Neural progenitor cell (in vitro differentiated cells): ENCODE results near the gene CCSER2.

Source experiments
- EZH2 ChIP-seq: fragments of 200-600 bp; sonication (generic); IDR thresholded peaks from 2 replicates; pipeline ENCODE4 v1.6.1; 2017; ENCODE audit warnings: antibody characterized with exemption, mild to moderate bottlenecking, moderate library complexity
- TF ChIP-seq, protein P1 (sequence below): fragments of 200-600 bp; sonication (generic); IDR thresholded peaks from 2 replicates; pipeline ENCODE4 v1.5.1; 2017; ENCODE audit warnings: antibody characterized with exemption, mild to moderate bottlenecking

DNA sequence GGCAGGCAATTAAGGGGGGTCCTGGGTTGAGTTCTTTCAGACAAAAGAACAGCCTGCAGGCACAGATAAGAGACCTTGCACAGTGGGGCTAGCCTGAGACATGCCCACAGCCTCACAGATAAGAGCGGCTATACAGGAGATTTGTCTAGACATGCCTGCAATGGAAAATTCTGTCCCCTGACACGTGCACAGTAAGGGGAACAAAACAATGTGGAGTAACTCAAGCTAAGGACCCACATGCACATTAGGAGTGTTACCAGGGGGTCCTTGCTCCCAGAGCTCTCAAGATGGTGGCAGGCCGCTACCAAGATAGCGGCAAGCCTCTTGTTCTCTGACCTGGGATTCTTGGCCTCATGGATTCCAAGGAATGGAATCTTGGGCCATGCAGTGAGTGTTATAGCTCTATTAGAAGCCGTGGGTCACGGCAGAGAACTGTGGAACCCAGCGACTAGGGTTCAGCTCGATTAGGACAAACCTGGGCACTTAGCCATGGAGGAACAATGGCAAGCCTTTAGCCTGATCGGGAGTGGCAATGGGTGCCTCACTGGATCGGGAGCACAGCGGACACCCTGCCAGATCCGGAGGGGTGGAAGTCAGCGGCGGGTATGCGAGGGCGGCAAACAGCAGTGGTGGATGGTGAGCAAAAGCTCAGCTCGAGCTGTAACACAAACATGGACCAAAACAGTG lies 196.9 kb downstream of the CCSER2 start:
- TF ChIP-seq, protein P1, sequence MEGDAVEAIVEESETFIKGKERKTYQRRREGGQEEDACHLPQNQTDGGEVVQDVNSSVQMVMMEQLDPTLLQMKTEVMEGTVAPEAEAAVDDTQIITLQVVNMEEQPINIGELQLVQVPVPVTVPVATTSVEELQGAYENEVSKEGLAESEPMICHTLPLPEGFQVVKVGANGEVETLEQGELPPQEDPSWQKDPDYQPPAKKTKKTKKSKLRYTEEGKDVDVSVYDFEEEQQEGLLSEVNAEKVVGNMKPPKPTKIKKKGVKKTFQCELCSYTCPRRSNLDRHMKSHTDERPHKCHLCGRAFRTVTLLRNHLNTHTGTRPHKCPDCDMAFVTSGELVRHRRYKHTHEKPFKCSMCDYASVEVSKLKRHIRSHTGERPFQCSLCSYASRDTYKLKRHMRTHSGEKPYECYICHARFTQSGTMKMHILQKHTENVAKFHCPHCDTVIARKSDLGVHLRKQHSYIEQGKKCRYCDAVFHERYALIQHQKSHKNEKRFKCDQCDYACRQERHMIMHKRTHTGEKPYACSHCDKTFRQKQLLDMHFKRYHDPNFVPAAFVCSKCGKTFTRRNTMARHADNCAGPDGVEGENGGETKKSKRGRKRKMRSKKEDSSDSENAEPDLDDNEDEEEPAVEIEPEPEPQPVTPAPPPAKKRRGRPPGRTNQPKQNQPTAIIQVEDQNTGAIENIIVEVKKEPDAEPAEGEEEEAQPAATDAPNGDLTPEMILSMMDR = no peak
- TF ChIP-seq EZH2 = no peak
